Measurements from ENCODE around the gene NECTIN1.

DNA sequence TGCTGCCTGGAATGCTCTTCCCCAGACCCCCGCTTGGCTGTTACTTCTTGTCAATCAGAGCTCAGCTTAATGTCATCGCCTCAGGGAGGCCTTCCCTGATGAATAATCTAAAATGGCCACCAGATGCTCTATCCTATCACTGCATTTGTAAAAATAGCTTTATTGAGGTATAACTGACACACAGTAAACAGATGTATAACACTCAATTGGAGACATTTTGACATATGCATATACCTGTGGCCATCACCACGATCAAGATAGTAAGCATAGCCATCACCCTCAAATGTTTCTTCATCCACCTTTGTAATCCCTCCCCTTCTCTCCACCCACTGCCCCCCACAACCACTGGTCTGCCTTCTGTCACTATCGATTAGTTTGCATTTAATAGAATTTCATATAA lies 36.6 kb upstream of the NECTIN1 start:
- TF ChIP-seq, protein P1, sequence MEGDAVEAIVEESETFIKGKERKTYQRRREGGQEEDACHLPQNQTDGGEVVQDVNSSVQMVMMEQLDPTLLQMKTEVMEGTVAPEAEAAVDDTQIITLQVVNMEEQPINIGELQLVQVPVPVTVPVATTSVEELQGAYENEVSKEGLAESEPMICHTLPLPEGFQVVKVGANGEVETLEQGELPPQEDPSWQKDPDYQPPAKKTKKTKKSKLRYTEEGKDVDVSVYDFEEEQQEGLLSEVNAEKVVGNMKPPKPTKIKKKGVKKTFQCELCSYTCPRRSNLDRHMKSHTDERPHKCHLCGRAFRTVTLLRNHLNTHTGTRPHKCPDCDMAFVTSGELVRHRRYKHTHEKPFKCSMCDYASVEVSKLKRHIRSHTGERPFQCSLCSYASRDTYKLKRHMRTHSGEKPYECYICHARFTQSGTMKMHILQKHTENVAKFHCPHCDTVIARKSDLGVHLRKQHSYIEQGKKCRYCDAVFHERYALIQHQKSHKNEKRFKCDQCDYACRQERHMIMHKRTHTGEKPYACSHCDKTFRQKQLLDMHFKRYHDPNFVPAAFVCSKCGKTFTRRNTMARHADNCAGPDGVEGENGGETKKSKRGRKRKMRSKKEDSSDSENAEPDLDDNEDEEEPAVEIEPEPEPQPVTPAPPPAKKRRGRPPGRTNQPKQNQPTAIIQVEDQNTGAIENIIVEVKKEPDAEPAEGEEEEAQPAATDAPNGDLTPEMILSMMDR (conservative IDR thresholded peaks at IDR 0.05 in 1 of 2, IDR thresholded peaks at IDR 0.05 in 1 of 2; ENCODE audit: extremely low read depth in 1 of 2, insufficient read depth in 1 of 2, low read depth in 1 of 2, low read length in 2 of 2) = no peak
- no peak for TF ChIP-seq EZH2 (IDR thresholded peaks at IDR 0.05; ENCODE audit: borderline replicate concordance, low read length)
